ENCODE measurements around the gene TANC1. TPM values are rescaled to one million over a fixed set of nuclear protein-coding genes. Genes with fewer than 3 reads are reported as not detected.

TANC1 gene
- total RNA-seq, 2 donors from 2014 or later, result 51.8 to 58.9 TPM

GRCh38 chr2:159077869-159078268 lies 109.4 kb downstream of the TANC1 start:
- no peak for DNase-seq (ENCODE audit: low spot score)
- Histone ChIP-seq H3K36me3 (no peaks in the 10 kb centered on the region), H3K4me3 (no peak overlapping the region), H3K27me3 (no peaks in the 10 kb centered on the region), H3K4me1 (peaks cover 0 to 76% of the 10 kb centered on the region in 2 donors), H3K9me3 (no peaks in the 10 kb centered on the region), H3K27ac (no peak overlapping the region)
- no peak for TF ChIP-seq CTCF (IDR thresholded peaks at IDR 0.05)

- H3K4me1 ChIP-seq, result peaks cover 0 to 76% of the 10 kb centered on the region in 2 donors
- H3K27me3 ChIP-seq, result no peaks in the 10 kb centered on the region
- no peaks in the 10 kb centered on the region for H3K9me3 ChIP-seq
- H3K27ac ChIP-seq, result no peak overlapping the region
- H3K36me3 ChIP-seq, result no peaks in the 10 kb centered on the region
- no peak for DNase-seq (ENCODE audit: low spot score)
- TF ChIP-seq CTCF (IDR thresholded peaks at IDR 0.05), result no peak
- H3K4me3 ChIP-seq, result no peak overlapping the region
Measured at GRCh38 chr2:159078443-159078842, 110.0 kb downstream of the TANC1 start.

- H3K4me3 ChIP-seq, result no peak overlapping the region
Measured at GRCh38 chr2:159080641-159081040, 112.2 kb downstream of the TANC1 start.

GRCh38 chr2:159082119-159082518 lies 113.7 kb downstream of the TANC1 start:
- no peak for TF ChIP-seq CTCF (IDR thresholded peaks at IDR 0.05)
- no peak for DNase-seq (ENCODE audit: low spot score)
- Histone ChIP-seq H3K9me3 (no peaks in the 10 kb centered on the region), H3K4me1 (peaks cover 0 to 84% of the 10 kb centered on the region in 2 donors), H3K27ac (peak overlapping the region; percentile 23 to 84), H3K4me3 (no peak overlapping the region), H3K36me3 (no peaks in the 10 kb centered on the region), H3K27me3 (no peaks in the 10 kb centered on the region)

More at GRCh38 chr2:159080641-159081040, 112.2 kb downstream of the TANC1 start:
- H3K27me3 ChIP-seq, result no peaks in the 10 kb centered on the region
- H3K9me3 ChIP-seq, result no peaks in the 10 kb centered on the region
- no peaks in the 10 kb centered on the region for H3K36me3 ChIP-seq
- peak overlapping the region; percentile 23 to 84 for H3K27ac ChIP-seq
- no peak for TF ChIP-seq CTCF (IDR thresholded peaks at IDR 0.05)
- no peak for DNase-seq (ENCODE audit: low spot score)
- peaks cover 0 to 84% of the 10 kb centered on the region in 2 donors for H3K4me1 ChIP-seq

- TF ChIP-seq CTCF (IDR thresholded peaks at IDR 0.05), result no peak
- DNase-seq (ENCODE audit: low spot score), result no peak
- H3K4me1 ChIP-seq, result peaks cover 0 to 98% of the 10 kb centered on the region in 2 donors
- H3K27me3 ChIP-seq, result no peaks in the 10 kb centered on the region
- H3K27ac ChIP-seq, result peak overlapping the region; percentile 79 to 84
- H3K36me3 ChIP-seq, result no peaks in the 10 kb centered on the region
- no peaks in the 10 kb centered on the region for H3K9me3 ChIP-seq
- H3K4me3 ChIP-seq, result no peak overlapping the region
Measured at GRCh38 chr2:159084384-159085370, 116.2 kb downstream of the TANC1 start.

Data from right atrium auricular region (tissue), 2 donors.